ENCODE measurements around the gene COPS2. TPM values are rescaled to one million over a fixed set of nuclear protein-coding genes. Genes with fewer than 3 reads are reported as not detected.
"Not testable (repeated sequence)": the region's sequence is repeated elsewhere in the genome, so short reads cannot be mapped to it uniquely, and the experiment has no call there.

The COPS2 gene
- total and polyA plus RNA-seq, 5 experiments from 2014 or later, result 26.2 to 60.2 (median 32.4) TPM

DNA sequence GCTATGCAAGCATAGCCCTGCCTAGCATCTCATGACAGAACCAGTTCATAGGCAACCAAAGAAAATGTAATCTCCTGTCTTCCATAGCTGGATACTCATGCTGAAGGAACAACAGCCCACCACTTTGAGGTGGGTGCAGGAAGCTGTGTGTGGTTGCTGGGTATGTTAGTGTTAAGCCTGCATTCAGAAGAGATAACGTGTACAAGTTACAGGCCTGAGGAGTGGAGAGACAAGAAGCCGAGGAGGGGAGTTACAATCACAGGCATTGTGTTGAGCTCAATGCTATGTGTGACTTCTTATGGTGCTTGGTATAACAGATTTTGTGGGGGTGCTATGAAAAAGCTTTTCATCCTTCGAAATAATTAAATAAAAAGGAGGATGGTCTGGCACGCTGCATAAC, 66.4 kb downstream of the COPS2 start:
- Mint-ChIP-seq H3K27me3 (no peaks in the 10 kb centered on the region), H3K9me3 (no peaks in the 10 kb centered on the region), H3K4me1 (no peaks in the 10 kb centered on the region), H3K36me3 (no peaks in the 10 kb centered on the region), H3K27ac (no peak overlapping the region), H3K4me3 (no peak overlapping the region)
- ATAC-seq (no peak), DNase-seq (no peak)
- POLR2A ChIA-PET, result no interaction called here

DNA sequence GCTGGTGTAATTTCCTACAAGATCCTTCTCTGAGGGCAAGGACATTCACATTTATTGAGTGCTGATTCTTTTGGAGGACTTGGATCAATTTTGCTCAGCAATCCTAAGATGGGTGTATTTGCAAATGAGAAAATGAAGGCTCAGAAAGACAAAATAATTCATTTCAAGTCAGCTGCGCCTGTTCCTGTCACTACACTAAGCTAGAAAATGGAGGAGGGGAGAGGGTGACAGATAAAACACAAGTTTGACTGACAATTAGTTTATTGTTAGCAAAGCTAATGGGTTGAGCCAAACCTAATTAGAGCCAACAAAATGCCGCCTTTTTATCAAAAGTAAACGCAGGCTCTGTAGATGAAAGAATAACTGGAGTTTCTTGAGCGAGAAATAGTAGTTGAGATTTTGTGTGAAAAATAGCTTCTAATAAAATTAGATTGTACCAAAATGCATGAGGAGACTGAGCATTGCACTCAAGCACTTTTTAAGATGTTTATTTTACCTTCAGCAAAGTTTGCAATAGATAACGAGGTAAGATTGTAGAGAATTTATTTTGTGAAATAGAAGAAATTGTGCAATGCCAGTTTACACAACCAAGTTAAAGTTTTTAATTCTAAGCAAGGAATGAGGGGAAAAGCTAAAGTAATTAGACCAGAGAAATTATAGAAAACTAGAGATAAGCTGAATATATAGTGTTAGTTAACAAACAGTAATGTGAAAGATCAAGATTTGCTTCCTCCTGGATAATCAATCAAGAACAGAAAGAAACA, 69.5 kb downstream of the COPS2 start:
- H3K9me3 Mint-ChIP-seq, result no peaks in the 10 kb centered on the region
- no peaks in the 10 kb centered on the region for H3K36me3 Mint-ChIP-seq
- no peak overlapping the region for H3K4me3 Mint-ChIP-seq
- POLR2A ChIA-PET, result no interaction called here
- no peak for ATAC-seq
- no peak for DNase-seq
- peaks cover 0 to 2% (median 0%) of the 10 kb centered on the region in 5 donors for H3K27me3 Mint-ChIP-seq
- no peaks in the 10 kb centered on the region for H3K4me1 Mint-ChIP-seq
- H3K27ac Mint-ChIP-seq, result no peak overlapping the region

DNA sequence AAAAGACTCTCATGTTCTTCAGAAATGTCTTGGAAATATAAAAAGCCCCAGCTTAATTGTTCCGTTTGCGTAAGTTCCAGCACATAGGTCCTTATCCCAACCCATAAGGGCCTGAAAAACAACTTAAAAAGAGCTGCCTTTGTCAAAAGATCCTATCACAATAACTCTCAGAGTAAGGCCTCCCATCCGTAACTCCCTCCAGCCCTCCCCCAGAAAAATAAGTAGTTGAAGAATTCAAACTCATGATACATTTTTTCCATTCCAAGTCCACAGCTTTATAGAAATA, 71.2 kb downstream of the COPS2 start:
- POLR2A ChIA-PET, result no interaction called here
- ATAC-seq (no peak), DNase-seq (no peak)
- Mint-ChIP-seq H3K27ac (no peak overlapping the region), H3K27me3 (peaks cover 0 to 9% (median 3%) of the 10 kb centered on the region in 5 donors), H3K4me1 (no peaks in the 10 kb centered on the region), H3K4me3 (no peak overlapping the region), H3K9me3 (no peaks in the 10 kb centered on the region), H3K36me3 (no peaks in the 10 kb centered on the region)

DNA sequence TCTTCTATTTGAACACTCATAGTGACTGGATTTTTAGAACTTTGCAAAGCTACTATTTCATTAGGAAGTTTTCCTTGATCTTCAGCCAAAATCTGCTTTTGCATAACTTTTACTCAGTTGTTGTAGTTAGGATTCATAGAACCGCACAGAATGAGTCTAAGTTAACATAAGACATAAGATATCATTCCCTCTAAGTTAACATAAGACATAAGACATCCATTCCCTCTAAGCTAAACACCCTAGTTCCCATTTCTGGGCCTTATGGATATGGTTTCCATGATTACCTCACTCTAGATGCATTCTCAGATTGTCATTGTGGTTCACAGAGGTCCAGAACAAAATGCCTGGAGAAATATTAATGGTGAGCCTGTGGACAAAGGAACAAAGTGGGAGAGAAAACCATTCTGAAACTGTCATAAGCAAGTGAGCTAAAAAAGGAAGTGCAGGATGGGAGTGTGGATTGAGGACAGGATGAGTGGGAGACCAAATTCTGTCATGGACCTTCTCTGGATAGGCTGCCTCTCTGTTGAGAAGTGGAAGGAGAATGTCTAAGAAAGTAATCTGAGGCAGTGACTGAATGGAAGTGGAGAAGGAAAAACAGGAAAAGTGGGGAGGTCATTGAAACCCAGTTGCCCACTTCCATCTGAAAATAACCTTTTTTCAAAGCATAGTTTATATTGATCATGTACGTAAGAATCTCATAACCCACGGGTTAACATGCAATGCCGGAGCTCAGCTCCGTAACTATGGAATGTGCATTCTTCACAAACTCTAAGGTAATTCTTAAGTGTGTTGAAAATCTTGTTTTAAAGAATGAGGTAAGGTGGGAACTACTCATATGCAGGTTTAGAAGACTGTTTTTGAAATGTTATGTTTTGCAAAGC, 71.8 kb downstream of the COPS2 start:
- Mint-ChIP-seq H3K9me3 (no peaks in the 10 kb centered on the region), H3K36me3 (no peaks in the 10 kb centered on the region), H3K27me3 (peaks cover 0 to 9% (median 4%) of the 10 kb centered on the region in 5 donors), H3K4me3 (no peak overlapping the region), H3K4me1 (no peaks in the 10 kb centered on the region), H3K27ac (no peak overlapping the region)
- no peak for DNase-seq
- ATAC-seq, result no peak
- POLR2A ChIA-PET, result no interaction called here

DNA sequence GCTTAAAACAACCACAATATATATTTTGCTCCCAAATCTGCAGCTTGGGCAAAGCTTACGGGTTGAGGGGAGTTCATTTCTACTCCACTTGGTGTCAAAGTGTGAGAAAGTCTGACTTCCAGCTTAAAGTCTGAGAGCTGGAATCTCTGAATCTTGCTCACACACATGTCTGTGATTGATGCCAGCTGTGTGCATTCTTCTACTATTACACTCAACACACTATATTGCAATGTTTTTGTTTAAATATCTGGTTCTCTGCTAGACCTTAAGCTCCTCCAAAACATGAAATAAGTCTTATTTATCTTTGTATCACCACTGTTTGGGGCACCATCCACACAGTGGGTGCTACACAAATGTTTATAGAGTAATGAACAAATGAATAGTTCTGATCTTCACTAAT, 72.4 kb downstream of the COPS2 start:
- H3K27me3 Mint-ChIP-seq, result peaks cover 0 to 9% (median 4%) of the 10 kb centered on the region in 5 donors
- ATAC-seq, result no peak
- no peak overlapping the region for H3K4me3 Mint-ChIP-seq
- H3K9me3 Mint-ChIP-seq, result no peaks in the 10 kb centered on the region
- POLR2A ChIA-PET, result no interaction called here
- no peak for DNase-seq
- no peaks in the 10 kb centered on the region for H3K36me3 Mint-ChIP-seq
- no peak overlapping the region for H3K27ac Mint-ChIP-seq
- no peaks in the 10 kb centered on the region for H3K4me1 Mint-ChIP-seq

DNA sequence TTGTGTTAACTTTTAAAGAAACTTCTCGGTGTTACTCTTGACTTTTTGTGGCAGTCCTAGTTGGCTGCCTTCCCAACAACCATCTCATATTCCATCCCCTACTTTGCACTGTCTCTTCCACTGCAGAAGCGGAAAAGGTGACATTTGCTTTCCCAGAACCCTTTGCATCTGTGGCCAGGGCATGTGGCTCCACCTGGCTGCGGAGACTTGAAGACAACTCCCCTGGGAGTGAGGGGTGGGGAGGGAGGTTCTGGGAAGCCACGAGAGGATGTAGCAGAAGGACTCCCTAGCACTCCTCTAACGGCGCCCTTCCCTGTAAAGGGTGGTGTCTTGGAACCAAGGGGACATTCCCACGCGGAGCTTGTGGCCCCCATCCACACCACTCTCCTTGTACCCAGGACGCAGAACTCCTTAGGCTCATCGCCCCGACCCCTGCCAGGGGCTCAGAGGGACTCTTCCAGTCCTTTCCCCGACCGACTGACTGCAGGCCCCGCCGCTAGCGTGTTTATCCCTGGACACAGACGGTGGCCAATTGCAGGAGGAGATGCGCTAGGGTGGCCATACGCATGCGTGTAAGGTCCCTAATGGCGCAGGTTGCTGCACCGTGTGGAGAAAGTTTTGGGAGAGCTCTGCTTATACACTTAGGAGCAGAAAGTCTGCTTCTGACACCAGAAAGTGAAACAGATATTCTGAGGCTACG, 75.9 kb downstream of the COPS2 start:
- DNase-seq (no peak), ATAC-seq (no peak)
- H3K36me3 Mint-ChIP-seq, result no peaks in the 10 kb centered on the region
- no peak overlapping the region for H3K27ac Mint-ChIP-seq
- no peak overlapping the region for H3K4me3 Mint-ChIP-seq
- no peaks in the 10 kb centered on the region for H3K9me3 Mint-ChIP-seq
- no peaks in the 10 kb centered on the region for H3K4me1 Mint-ChIP-seq
- peaks cover 0 to 9% (median 4%) of the 10 kb centered on the region in 5 donors for H3K27me3 Mint-ChIP-seq
- POLR2A ChIA-PET, result no interaction called here

DNA sequence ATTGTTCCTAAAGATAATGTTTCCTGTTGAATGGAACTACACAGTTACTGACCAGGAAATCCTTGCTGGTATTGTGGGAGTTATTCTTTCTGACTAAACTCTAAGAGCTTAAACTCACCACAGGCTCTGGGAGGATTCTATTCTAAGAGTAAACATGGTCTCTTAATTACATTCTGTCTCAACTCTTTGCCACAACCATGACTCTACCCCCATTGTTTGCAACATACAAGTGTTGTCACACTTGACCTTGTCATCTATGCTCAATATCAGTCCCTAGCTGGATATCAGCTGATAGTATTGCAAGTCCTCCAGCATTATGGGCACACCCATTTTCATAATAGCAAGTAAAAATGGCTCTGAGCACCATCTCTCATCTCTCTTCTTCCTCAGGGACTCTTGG, 79.5 kb downstream of the COPS2 start:
- no peak overlapping the region for H3K27ac Mint-ChIP-seq
- H3K4me1 Mint-ChIP-seq, result no peaks in the 10 kb centered on the region
- no peak for DNase-seq
- ATAC-seq, result no peak
- H3K9me3 Mint-ChIP-seq, result no peaks in the 10 kb centered on the region
- POLR2A ChIA-PET, result no interaction called here
- H3K4me3 Mint-ChIP-seq, result no peak overlapping the region
- no peaks in the 10 kb centered on the region for H3K36me3 Mint-ChIP-seq
- peaks cover 10 to 30% (median 16%) of the 10 kb centered on the region in 5 donors for H3K27me3 Mint-ChIP-seq

DNA sequence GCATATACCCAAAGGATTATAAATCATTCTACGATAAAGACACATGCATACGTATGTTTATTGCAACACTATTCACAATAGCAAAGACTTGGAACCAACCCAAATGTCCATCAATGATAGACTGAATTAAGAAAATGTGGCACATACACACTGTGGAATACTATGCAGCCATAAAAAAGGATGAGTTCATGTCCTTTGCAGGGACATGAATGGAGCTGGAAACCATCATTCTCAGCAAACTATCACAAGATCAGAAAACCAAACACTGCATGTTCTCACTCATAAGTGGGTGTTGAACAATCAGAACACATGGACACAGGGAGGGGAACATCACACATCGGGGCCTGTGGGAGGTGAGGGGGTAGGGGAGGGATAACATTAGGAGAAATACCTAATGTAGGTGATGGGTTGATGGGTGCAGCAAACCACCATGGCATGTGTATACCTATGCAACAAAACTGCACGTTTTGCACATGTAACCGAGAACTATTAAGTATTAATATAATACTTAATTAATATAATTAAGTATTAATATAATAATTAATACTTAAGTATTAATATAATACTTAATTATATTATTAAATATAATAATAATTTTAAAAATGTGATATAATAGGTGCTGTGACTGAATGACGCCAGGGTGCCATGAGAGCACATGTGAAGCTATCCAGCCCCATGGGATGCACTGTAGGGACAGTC, 80.7 kb downstream of the COPS2 start:
- H3K36me3 Mint-ChIP-seq, ATAC-seq, H3K9me3 Mint-ChIP-seq, H3K4me1 Mint-ChIP-seq, DNase-seq, H3K4me3 Mint-ChIP-seq, H3K27ac Mint-ChIP-seq, POLR2A ChIA-PET: not testable (repeated sequence)
- H3K27me3 Mint-ChIP-seq, result peaks cover 19 to 33% (median 21%) of the 10 kb centered on the region in 5 donors

Small RNAs within 50 kb of the gene (microRNA-seq; reads per million reads assigned to microRNA genes)
- not detected for gene MIR4716 (ENCODE audit: borderline microRNAs expressed)

Other genes starting within 250 kb of the COPS2 start
- gene SHC4, start 191.7 kb downstream of the COPS2 start, total RNA-seq, result not detected
- gene SHC4, start 191.7 kb downstream of the COPS2 start, polyA plus RNA-seq, result not detected
- 10 to 100 TPM; 53.9 to 57.3 TPM for gene SECISBP2L, start 109.2 kb downstream of the COPS2 start, total RNA-seq
- 10 to 100 TPM; 17.6 to 25.2 (median 22.7) TPM for gene SECISBP2L, start 109.2 kb downstream of the COPS2 start, polyA plus RNA-seq
- gene GALK2, start 14.6 kb upstream of the COPS2 start, total RNA-seq, result 10 to 100 TPM; 26.3 to 27.9 TPM
- 10 to 100 TPM; 18.8 to 21.5 (median 19.3) TPM for gene GALK2, start 14.6 kb upstream of the COPS2 start, polyA plus RNA-seq

All from naive thymus-derived CD8-positive, alpha-beta T cell (primary cell).